Measurements from ENCODE around the gene METTL3.

METTL3 gene

GRCh38 chr14:21520767-21521166 is 9.6 kb upstream of the METTL3 start:
- Mint-ChIP-seq H3K4me3 (no peak overlapping the region), H3K9me3 (no peaks in the 10 kb centered on the region), H3K27me3 (peaks cover 42% of the 10 kb centered on the region), H3K27ac (no peak overlapping the region), H3K36me3 (ENCODE audit: low read depth) (no peaks in the 10 kb centered on the region), H3K4me1 (ENCODE audit: low read depth) (peaks cover 5% of the 10 kb centered on the region)
- intact Hi-C loops (cut with micrococcal nuclease), result no loop called here

GRCh38 chr14:21518725-21519124 is 7.6 kb upstream of the METTL3 start:
- Mint-ChIP-seq H3K36me3 (ENCODE audit: low read depth) (no peaks in the 10 kb centered on the region), H3K27ac (no peak overlapping the region), H3K27me3 (peaks cover 34% of the 10 kb centered on the region), H3K9me3 (no peaks in the 10 kb centered on the region), H3K4me3 (no peak overlapping the region), H3K4me1 (ENCODE audit: low read depth) (peaks cover 5% of the 10 kb centered on the region)
- intact Hi-C loops (cut with micrococcal nuclease), result no loop called here

- intact Hi-C loops (cut with micrococcal nuclease), result no loop called here
- peaks cover 18% of the 10 kb centered on the region for H3K4me1 Mint-ChIP-seq (ENCODE audit: low read depth)
- H3K27me3 Mint-ChIP-seq, result peaks cover 19% of the 10 kb centered on the region
- peaks cover 14% of the 10 kb centered on the region for H3K36me3 Mint-ChIP-seq (ENCODE audit: low read depth)
- H3K27ac Mint-ChIP-seq, result no peak overlapping the region
- no peaks in the 10 kb centered on the region for H3K9me3 Mint-ChIP-seq
- H3K4me3 Mint-ChIP-seq, result no peak overlapping the region
Measured at GRCh38 chr14:21514341-21514740, 3.2 kb upstream of the METTL3 start.

- Mint-ChIP-seq H3K27me3 (peaks cover 6% of the 10 kb centered on the region), H3K36me3 (ENCODE audit: low read depth) (peaks cover 45% of the 10 kb centered on the region), H3K4me1 (ENCODE audit: low read depth) (peaks cover 18% of the 10 kb centered on the region), H3K9me3 (no peaks in the 10 kb centered on the region), H3K4me3 (peak overlapping the region; percentile 87), H3K27ac (peak overlapping the region; percentile 95)
- intact Hi-C loops (cut with micrococcal nuclease), result no loop called here
Measured at GRCh38 chr14:21509432-21510143, 1.6 kb downstream of the METTL3 start.

- H3K27ac Mint-ChIP-seq, result no peak overlapping the region
- no peaks in the 10 kb centered on the region for H3K9me3 Mint-ChIP-seq
- intact Hi-C loops (cut with micrococcal nuclease), result no loop called here
- peaks cover 18% of the 10 kb centered on the region for H3K4me1 Mint-ChIP-seq (ENCODE audit: low read depth)
- no peak overlapping the region for H3K4me3 Mint-ChIP-seq
- H3K27me3 Mint-ChIP-seq, result no peaks in the 10 kb centered on the region
- H3K36me3 Mint-ChIP-seq (ENCODE audit: low read depth), result peaks cover 69% of the 10 kb centered on the region
Measured at GRCh38 chr14:21506557-21506956, 4.6 kb downstream of the METTL3 start.

- no peak overlapping the region for H3K4me3 Mint-ChIP-seq
- H3K9me3 Mint-ChIP-seq, result no peaks in the 10 kb centered on the region
- intact Hi-C loops (cut with micrococcal nuclease), result no loop called here
- no peak overlapping the region for H3K27ac Mint-ChIP-seq
- peaks cover 71% of the 10 kb centered on the region for H3K36me3 Mint-ChIP-seq (ENCODE audit: low read depth)
- peaks cover 13% of the 10 kb centered on the region for H3K4me1 Mint-ChIP-seq (ENCODE audit: low read depth)
- no peaks in the 10 kb centered on the region for H3K27me3 Mint-ChIP-seq
Measured at GRCh38 chr14:21505012-21505553, 6.1 kb downstream of the METTL3 start.

- Mint-ChIP-seq H3K27me3 (no peaks in the 10 kb centered on the region), H3K27ac (no peak overlapping the region), H3K4me1 (ENCODE audit: low read depth) (no peaks in the 10 kb centered on the region), H3K36me3 (ENCODE audit: low read depth) (peaks cover 77% of the 10 kb centered on the region), H3K9me3 (no peaks in the 10 kb centered on the region), H3K4me3 (no peak overlapping the region)
- intact Hi-C loops (cut with micrococcal nuclease), result no loop called here
Measured at GRCh38 chr14:21503376-21503775, 7.8 kb downstream of the METTL3 start.

GRCh38 chr14:21501568-21501967 is 9.6 kb downstream of the METTL3 start:
- Mint-ChIP-seq H3K4me3 (no peak overlapping the region), H3K27me3 (no peaks in the 10 kb centered on the region), H3K9me3 (no peaks in the 10 kb centered on the region), H3K36me3 (ENCODE audit: low read depth) (peaks cover 81% of the 10 kb centered on the region), H3K4me1 (ENCODE audit: low read depth) (no peaks in the 10 kb centered on the region), H3K27ac (no peak overlapping the region)
- intact Hi-C loops (cut with micrococcal nuclease), result no loop called here

- no peaks in the 10 kb centered on the region for H3K27me3 Mint-ChIP-seq
Measured at GRCh38 chr14:21498540-21499526, 12.3 kb downstream of the METTL3 start.

GRCh38 chr14:21496453-21496852 is 14.7 kb downstream of the METTL3 start:
- Mint-ChIP-seq H3K36me3 (ENCODE audit: low read depth) (peaks cover 100% of the 10 kb centered on the region), H3K27me3 (no peaks in the 10 kb centered on the region), H3K27ac (no peak overlapping the region), H3K9me3 (no peaks in the 10 kb centered on the region), H3K4me1 (ENCODE audit: low read depth) (no peaks in the 10 kb centered on the region), H3K4me3 (no peak overlapping the region)
- intact Hi-C loops (cut with micrococcal nuclease), result no loop called here

More at GRCh38 chr14:21498540-21499526, 12.3 kb downstream of the METTL3 start:
- no peaks in the 10 kb centered on the region for H3K4me1 Mint-ChIP-seq (ENCODE audit: low read depth)
- intact Hi-C loops (cut with micrococcal nuclease), result loop anchor here (1.0 kb wide), 1 partner anchor 58 kb away; no protein-coding TSS in a partner anchor
- no peaks in the 10 kb centered on the region for H3K9me3 Mint-ChIP-seq
- H3K27ac Mint-ChIP-seq, result no peak overlapping the region
- H3K4me3 Mint-ChIP-seq, result no peak overlapping the region
- H3K36me3 Mint-ChIP-seq (ENCODE audit: low read depth), result peaks cover 100% of the 10 kb centered on the region

- H3K27me3 Mint-ChIP-seq, result no peaks in the 10 kb centered on the region
- intact Hi-C loops (cut with micrococcal nuclease), result no loop called here
- peaks cover 100% of the 10 kb centered on the region for H3K36me3 Mint-ChIP-seq (ENCODE audit: low read depth)
- no peak overlapping the region for H3K4me3 Mint-ChIP-seq
- no peaks in the 10 kb centered on the region for H3K9me3 Mint-ChIP-seq
- no peaks in the 10 kb centered on the region for H3K4me1 Mint-ChIP-seq (ENCODE audit: low read depth)
- no peak overlapping the region for H3K27ac Mint-ChIP-seq
Measured at GRCh38 chr14:21494902-21495762, 16.0 kb downstream of the METTL3 start.

GRCh38 chr14:21486640-21487087 is 24.5 kb downstream of the METTL3 start:
- Mint-ChIP-seq H3K4me1 (ENCODE audit: low read depth) (no peaks in the 10 kb centered on the region), H3K9me3 (no peaks in the 10 kb centered on the region), H3K27me3 (no peaks in the 10 kb centered on the region), H3K36me3 (ENCODE audit: low read depth) (peaks cover 80% of the 10 kb centered on the region), H3K4me3 (no peak overlapping the region), H3K27ac (no peak overlapping the region)
- intact Hi-C loops (cut with micrococcal nuclease), result no loop called here
